ENCODE measurements around the gene CRYBA1.
"Not testable (repeated sequence)": the region's sequence is repeated elsewhere in the genome, so short reads cannot be mapped to it uniquely, and the experiment has no call there.

Gene CRYBA1

GRCh38 chr17:29246628-29247027 lies at the start of gene CRYBA1:
Gene CRYBA1 (plus strand): TSS chr17:29246859. CDS start chr17:29246864, 5 bp downstream.
- TF ChIP-seq, protein P1, sequence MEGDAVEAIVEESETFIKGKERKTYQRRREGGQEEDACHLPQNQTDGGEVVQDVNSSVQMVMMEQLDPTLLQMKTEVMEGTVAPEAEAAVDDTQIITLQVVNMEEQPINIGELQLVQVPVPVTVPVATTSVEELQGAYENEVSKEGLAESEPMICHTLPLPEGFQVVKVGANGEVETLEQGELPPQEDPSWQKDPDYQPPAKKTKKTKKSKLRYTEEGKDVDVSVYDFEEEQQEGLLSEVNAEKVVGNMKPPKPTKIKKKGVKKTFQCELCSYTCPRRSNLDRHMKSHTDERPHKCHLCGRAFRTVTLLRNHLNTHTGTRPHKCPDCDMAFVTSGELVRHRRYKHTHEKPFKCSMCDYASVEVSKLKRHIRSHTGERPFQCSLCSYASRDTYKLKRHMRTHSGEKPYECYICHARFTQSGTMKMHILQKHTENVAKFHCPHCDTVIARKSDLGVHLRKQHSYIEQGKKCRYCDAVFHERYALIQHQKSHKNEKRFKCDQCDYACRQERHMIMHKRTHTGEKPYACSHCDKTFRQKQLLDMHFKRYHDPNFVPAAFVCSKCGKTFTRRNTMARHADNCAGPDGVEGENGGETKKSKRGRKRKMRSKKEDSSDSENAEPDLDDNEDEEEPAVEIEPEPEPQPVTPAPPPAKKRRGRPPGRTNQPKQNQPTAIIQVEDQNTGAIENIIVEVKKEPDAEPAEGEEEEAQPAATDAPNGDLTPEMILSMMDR (IDR thresholded peaks at IDR 0.05; ENCODE audit: control insufficient read depth, insufficient read depth, low read depth, low read length, missing control alignments) = no peak
- H3K4me3 ChIP-seq (ENCODE audit: control insufficient read depth, low read depth, low read length) = no peak within 1 kb of the TSS
- DNase-seq (ENCODE audit: low read depth) = no peak

GRCh38 chr17:29197516-29198272 lies 49.0 kb upstream of the CRYBA1 start:
- DNase-seq (ENCODE audit: low read depth) = no peak
- TF ChIP-seq, protein P1 (IDR thresholded peaks at IDR 0.05; ENCODE audit: control insufficient read depth, insufficient read depth, low read depth, low read length, missing control alignments) = no peak
- no peak overlapping the region for H3K4me3 ChIP-seq (ENCODE audit: control insufficient read depth, low read depth, low read length)

DNA sequence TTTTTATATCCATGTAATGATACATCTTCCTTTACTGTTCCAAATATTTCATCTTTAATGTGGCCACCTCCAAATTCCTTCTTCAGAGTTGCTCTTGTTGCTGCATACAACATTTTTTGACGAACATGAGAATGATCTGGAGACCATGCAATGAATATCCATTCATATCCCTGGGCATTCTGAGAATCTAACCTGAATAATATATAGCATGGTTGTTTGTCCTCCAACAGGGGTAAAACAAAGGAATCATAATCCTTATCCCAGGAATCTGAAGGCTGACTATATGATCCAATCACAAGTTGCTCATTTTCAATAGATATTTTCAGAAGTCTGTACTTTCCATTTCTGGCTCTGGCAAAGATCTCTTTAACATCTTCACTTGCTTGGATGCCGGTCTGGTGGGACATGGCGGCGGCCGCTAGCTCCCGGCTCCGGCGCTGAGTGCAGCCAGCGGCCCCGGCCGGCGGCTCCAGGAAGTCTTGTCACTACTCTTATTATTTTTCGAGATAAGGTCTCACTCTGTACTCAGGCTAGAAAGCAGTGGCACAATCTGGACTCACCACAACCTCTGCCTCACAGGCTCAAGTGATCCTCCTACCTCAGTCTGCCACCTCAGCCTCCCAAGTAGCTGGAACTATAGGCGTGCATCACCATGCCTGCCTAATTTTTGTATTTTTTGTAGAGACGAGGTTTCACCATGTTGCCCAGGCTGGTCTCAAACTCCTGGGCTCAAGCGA lies 42.4 kb upstream of the CRYBA1 start:
- H3K4me3 ChIP-seq (ENCODE audit: control insufficient read depth, low read depth, low read length); DNase-seq (ENCODE audit: low read depth): not testable (repeated sequence)

- TF ChIP-seq, protein P1 (IDR thresholded peaks at IDR 0.05; ENCODE audit: control insufficient read depth, insufficient read depth, low read depth, low read length, missing control alignments) = no peak
- no peak overlapping the region for H3K4me3 ChIP-seq (ENCODE audit: control insufficient read depth, low read depth, low read length)
- no peak for DNase-seq (ENCODE audit: low read depth)
Measured at GRCh38 chr17:29205047-29205446, 41.6 kb upstream of the CRYBA1 start.

- no peak overlapping the region for H3K4me3 ChIP-seq (ENCODE audit: control insufficient read depth, low read depth, low read length)
- TF ChIP-seq, protein P1 (IDR thresholded peaks at IDR 0.05; ENCODE audit: control insufficient read depth, insufficient read depth, low read depth, low read length, missing control alignments) = no peak
- no peak for DNase-seq (ENCODE audit: low read depth)
Measured at GRCh38 chr17:29207975-29208374, 38.7 kb upstream of the CRYBA1 start.

DNA sequence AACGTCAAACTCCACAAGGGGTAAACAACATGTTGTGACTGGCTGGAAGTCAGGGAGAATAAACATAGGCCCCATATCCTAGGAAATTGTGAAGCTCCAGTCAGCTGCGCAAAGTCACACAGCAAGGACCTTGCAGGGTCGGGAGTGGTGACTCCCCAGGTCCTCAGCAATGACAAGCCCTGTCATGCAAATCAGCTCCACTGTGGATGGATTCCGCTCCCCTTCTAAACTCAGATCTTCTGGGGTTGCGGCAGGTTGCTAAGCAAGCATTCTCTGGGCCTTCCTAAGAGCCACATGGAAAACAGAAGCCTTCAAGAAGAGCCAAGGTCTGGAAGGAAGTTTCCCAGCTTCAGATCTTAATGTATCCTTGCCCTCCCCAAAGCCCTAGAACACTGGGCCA lies 37.6 kb upstream of the CRYBA1 start:
- TF ChIP-seq, protein P1 (IDR thresholded peaks at IDR 0.05; ENCODE audit: control insufficient read depth, insufficient read depth, low read depth, low read length, missing control alignments) = no peak
- no peak for DNase-seq (ENCODE audit: low read depth)
- no peak overlapping the region for H3K4me3 ChIP-seq (ENCODE audit: control insufficient read depth, low read depth, low read length)

GRCh38 chr17:29210879-29211278 lies 35.8 kb upstream of the CRYBA1 start:
- TF ChIP-seq, protein P1 (IDR thresholded peaks at IDR 0.05; ENCODE audit: control insufficient read depth, insufficient read depth, low read depth, low read length, missing control alignments) = no peak

More at GRCh38 chr17:29210879-29211278, 35.8 kb upstream of the CRYBA1 start:
- no peak for DNase-seq (ENCODE audit: low read depth)
- H3K4me3 ChIP-seq (ENCODE audit: control insufficient read depth, low read depth, low read length) = no peak overlapping the region

Data from AG09309 (cell line).